Bronchial epithelial cell (primary cell): ENCODE measurements around the gene CCDC88B. TPM values are rescaled to one million over a fixed set of nuclear protein-coding genes. Genes with fewer than 3 reads are reported as not detected.

Source experiments
- DNase-seq: peaks from one replicate; pipeline ENCODE4 v3.0.0-alpha.2; 2010; ENCODE audit warnings: low read depth
- FAIRE-seq: peaks from 2 replicates; lab custom pipeline; 2011; peaks lifted over from hg19 to GRCh38; lab: Jason Lieb, UNC
- H3K27me3 ChIP-seq: 2 replicates; pipeline ENCODE4 v1.5.1; 2011; ENCODE audit warnings: low read length; ENCODE audit not compliant: control insufficient read depth, insufficient read depth
- H3K36me3 ChIP-seq: 2 replicates; pipeline ENCODE4 v1.5.1; 2011; ENCODE audit warnings: low read length; ENCODE audit not compliant: control insufficient read depth, insufficient read depth
- H3K4me3 ChIP-seq: 2 replicates; pipeline ENCODE4 v1.5.1; 2011; ENCODE audit warnings: mild to moderate bottlenecking, low read depth, low read length, control low read depth
- total RNA-seq: library from RNA; depleted of rRNA; stranded (reverse); fragments of >200 nt; gene quantifications from 2 replicates; pipeline ENCODE4 v1.2.1, GENCODE V29; 2014
- TF ChIP-seq, protein P1 (sequence below): IDR thresholded peaks from 2 replicates; pipeline ENCODE4 v1.5.1; 2011; ENCODE audit warnings: mild to moderate bottlenecking, moderate library complexity, low read length, control low read depth, inconsistent platforms; ENCODE audit not compliant: insufficient read depth, severe bottlenecking

CCDC88B gene
- total RNA-seq, 1 donor from 2014 or later, result 2.9 TPM

- TF ChIP-seq, protein P1, sequence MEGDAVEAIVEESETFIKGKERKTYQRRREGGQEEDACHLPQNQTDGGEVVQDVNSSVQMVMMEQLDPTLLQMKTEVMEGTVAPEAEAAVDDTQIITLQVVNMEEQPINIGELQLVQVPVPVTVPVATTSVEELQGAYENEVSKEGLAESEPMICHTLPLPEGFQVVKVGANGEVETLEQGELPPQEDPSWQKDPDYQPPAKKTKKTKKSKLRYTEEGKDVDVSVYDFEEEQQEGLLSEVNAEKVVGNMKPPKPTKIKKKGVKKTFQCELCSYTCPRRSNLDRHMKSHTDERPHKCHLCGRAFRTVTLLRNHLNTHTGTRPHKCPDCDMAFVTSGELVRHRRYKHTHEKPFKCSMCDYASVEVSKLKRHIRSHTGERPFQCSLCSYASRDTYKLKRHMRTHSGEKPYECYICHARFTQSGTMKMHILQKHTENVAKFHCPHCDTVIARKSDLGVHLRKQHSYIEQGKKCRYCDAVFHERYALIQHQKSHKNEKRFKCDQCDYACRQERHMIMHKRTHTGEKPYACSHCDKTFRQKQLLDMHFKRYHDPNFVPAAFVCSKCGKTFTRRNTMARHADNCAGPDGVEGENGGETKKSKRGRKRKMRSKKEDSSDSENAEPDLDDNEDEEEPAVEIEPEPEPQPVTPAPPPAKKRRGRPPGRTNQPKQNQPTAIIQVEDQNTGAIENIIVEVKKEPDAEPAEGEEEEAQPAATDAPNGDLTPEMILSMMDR, result peak; percentile 57
- Histone ChIP-seq H3K4me3 (no peak overlapping the region), H3K36me3 (peaks cover 15% of the 10 kb centered on the region), H3K27me3 (no peaks in the 10 kb centered on the region)
- DNase-seq (peak; percentile 46), FAIRE-seq (peak; percentile 13)
These were observed 16.8 kb downstream of the CCDC88B start for GRCh38 chr11:64356498-64357411.

DNA sequence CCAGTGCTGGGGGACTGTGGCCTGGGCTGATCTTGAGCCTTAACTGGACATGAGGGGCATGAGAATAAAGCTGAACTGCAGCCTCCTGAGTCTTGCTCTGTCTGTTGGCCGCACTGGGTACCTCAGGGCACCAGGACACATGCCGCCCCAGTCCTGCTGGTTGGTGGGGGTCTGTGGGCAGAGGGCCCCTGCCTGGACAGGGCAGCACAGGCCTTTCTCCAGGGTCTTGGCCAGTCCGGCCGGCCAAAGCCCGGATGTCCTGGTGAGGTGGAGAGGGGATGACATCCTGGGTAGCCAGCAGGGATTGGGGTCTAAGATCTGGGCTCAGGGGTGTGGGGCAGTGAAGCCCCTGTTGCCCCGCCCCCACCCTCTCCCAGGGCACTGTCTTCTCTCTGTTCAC lies 17.4 kb downstream of the CCDC88B start:
- Histone ChIP-seq H3K36me3 (peaks cover 19% of the 10 kb centered on the region), H3K4me3 (no peak overlapping the region), H3K27me3 (no peaks in the 10 kb centered on the region)
- FAIRE-seq, result no peak
- TF ChIP-seq, protein P1, result no peak
- no peak for DNase-seq

DNA sequence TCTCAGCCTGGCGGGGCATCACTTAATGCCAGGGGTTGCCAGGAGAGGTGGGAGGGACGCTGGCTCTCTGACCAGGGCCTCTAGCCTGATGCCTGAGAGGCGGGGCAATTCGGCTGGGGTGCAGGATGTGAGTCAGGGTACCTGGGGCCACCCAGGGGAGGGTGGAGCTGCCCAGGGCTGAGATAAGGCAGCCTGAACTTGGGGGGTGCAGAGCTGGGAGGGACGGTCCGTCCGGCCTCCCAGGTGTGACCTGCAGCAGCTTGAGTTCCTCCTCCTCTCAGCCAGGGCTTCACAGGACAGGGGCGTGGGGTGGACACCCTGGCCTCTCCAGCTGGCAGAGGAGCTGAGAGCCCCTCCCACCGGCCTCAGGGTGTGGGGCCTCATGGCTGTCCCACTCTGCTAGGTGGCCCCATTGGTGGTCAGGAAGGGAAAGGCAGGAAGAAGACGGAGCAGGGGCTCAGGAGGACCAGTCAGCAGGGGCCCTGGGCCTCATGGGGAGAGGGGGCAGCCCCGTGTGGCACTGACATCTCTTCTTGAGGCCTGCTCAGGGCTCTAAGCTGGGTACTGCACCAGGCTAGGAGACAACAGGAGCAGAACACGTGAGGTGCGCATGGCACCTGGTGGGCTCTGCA lies 18.0 kb downstream of the CCDC88B start:
- H3K4me3 ChIP-seq, result peak overlapping the region; percentile 95
- H3K36me3 ChIP-seq, result peaks cover 23% of the 10 kb centered on the region
- FAIRE-seq (no peak), DNase-seq (peak; percentile 83)
- TF ChIP-seq, protein P1, result no peak
- no peaks in the 10 kb centered on the region for H3K27me3 ChIP-seq

DNA sequence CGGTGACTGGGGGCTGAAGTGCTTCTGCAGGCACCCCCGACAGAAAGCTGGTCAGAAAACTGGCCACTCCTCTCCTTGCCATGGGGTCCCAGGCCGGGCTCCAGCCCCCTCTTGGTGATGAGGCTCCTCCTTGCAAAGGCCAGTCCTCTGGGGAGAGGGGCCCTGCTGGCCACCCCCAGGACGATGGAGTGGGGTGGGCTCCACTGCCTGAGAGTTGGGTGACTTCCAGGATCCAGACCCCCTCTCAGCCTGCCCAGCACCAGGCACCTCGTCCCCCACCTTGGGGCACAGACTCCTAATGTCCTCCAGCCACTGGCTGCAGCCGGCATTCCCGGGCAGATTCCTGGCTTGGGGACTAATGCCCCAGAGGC lies 18.5 kb downstream of the CCDC88B start:
- DNase-seq (no peak), FAIRE-seq (no peak)
- Histone ChIP-seq H3K36me3 (peaks cover 25% of the 10 kb centered on the region), H3K4me3 (peak overlapping the region; percentile 95), H3K27me3 (no peaks in the 10 kb centered on the region)
- TF ChIP-seq, protein P1, result no peak

DNA sequence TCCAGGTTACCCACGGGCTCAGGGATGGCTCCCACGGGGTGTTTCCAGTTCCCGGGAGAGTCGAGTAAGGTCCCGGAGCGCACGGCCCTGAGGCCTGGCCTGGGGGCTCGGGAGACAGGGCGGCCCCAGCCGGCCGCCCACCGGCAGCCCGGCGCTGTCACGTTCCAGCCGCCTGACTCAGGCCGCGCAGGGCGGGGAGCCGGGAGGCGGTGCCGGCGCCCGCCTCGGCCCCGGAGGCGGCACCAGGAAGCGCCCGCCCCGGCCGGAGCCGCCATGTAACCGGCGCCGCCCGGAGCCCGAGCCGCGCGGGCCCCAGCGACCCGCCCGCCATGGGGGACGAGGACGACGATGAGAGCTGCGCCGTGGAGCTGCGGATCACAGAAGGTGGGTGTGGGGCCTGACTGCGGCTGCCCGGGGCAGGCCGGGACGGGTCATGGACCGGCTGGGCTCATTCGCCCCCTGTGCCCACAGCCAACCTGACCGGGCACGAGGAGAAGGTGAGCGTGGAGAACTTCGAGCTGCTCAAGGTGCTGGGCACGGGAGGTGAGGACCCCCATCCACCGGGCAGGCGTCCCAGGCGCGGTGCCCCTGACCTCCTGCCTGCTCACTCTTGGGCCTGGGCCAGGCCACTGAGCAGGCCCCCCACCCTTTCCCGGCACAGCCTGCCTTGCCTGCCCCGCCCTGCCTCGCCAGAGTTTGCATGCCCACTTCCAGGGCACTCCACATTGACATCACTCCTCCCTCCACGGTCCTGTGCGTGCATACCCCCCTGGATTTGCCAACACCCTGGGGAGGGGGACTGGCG lies 19.1 kb downstream of the CCDC88B start, which contains the start of gene RPS6KA4:
RPS6KA4 (plus strand) TSS at position 256 of the 805 bp plus-strand sequence; CDS start at position 330, 74 bp downstream.
- FAIRE-seq (no peak), DNase-seq (peak; percentile 51)

More for the DNA sequence above, 19.1 kb downstream of the CCDC88B start, which contains the start of gene RPS6KA4:
- H3K4me3 ChIP-seq, result peak within 1 kb of the TSS; percentile 95
- H3K27me3 ChIP-seq, result no peaks in the 10 kb centered on the region
- TF ChIP-seq, protein P1, result no peak
- H3K36me3 ChIP-seq, result peaks cover 28% of the 10 kb centered on the region
